Common myeloid progenitor, CD34-positive (primary cell): ENCODE results near the gene PSMA8.
"Not testable (repeated sequence)": the region's sequence is repeated elsewhere in the genome, so short reads cannot be mapped to it uniquely, and the experiment has no call there.

Source experiments
- CTCF ChIA-PET: fragments of 350-600 bp; sonication (Branson Sonifier 250); formaldehyde crosslinking; loops from one replicate; lab custom pipeline; 2021; ENCODE audit warnings: antibody characterized with exemption; lab: Charles Lee
- POLR2A ChIA-PET: fragments of 350-600 bp; sonication (Branson Sonifier 250); formaldehyde crosslinking; loops from one replicate; lab custom pipeline; 2021; ENCODE audit warnings: antibody characterized with exemption; lab: Charles Lee
- DNase-seq, 3 donors: peaks; one replicate each; pipeline versions ENCODE4 v3.0.0 to v3.0.0-alpha.2; 2013
- H3K27ac ChIP-seq, 2 experiments: 1 replicate in 1 of 2; 2 replicates in 1 of 2; pipeline ENCODE4 v1.7.0; 2013; ENCODE audit warnings: inconsistent platforms in 2 of 2, low read length in 2 of 2, mild to moderate bottlenecking in 2 of 2, low read depth in 1 of 2, moderate library complexity in 1 of 2; ENCODE audit not compliant: severe bottlenecking in 2 of 2, insufficient read depth in 1 of 2, poor library complexity in 1 of 2
- H3K27me3 ChIP-seq, 5 experiments: replicated peaks in 2 of 5; 1 replicate in 3 of 5; 2 replicates in 2 of 5; pipeline versions ENCODE4 v1.6.1 to v1.7.0; 2013; ENCODE audit warnings: low read length in 4 of 5, mild to moderate bottlenecking in 2 of 5, moderate library complexity in 2 of 5, inconsistent platforms in 1 of 5; ENCODE audit not compliant: insufficient read depth in 5 of 5, control insufficient read depth in 4 of 5
- H3K36me3 ChIP-seq, 4 experiments: 1 replicate in 2 of 4; 2 replicates in 2 of 4; pipeline versions ENCODE4 v1.6.1 to v1.7.0; 2013; ENCODE audit warnings: low read length in 3 of 4, control low read depth in 1 of 4, mild to moderate bottlenecking in 1 of 4; ENCODE audit not compliant: control insufficient read depth in 4 of 4, insufficient read depth in 4 of 4
- H3K4me1 ChIP-seq, 4 experiments: 1 replicate in 3 of 4; 2 replicates in 1 of 4; pipeline versions ENCODE4 v1.6.1 to v1.7.1; 2013; ENCODE audit warnings: low read length in 3 of 4, mild to moderate bottlenecking in 3 of 4, control low read depth in 1 of 4, inconsistent platforms in 1 of 4, moderate library complexity in 1 of 4; ENCODE audit not compliant: control insufficient read depth in 4 of 4, insufficient read depth in 4 of 4; ENCODE audit errors: control extremely low read depth in 1 of 4
- H3K4me3 ChIP-seq, 7 experiments: 1 replicate in 4 of 7; 2 replicates in 3 of 7; pipeline versions ENCODE4 v1.5.1 to v1.7.0; 2013; ENCODE audit warnings: mild to moderate bottlenecking in 7 of 7, low read length in 6 of 7, moderate library complexity in 6 of 7, inconsistent platforms in 2 of 7, low read depth in 2 of 7, control low read depth in 1 of 7; ENCODE audit not compliant: insufficient read depth in 4 of 7, control insufficient read depth in 1 of 7; ENCODE audit errors: extremely low read depth in 1 of 7
- H3K9me3 ChIP-seq, 5 experiments: 1 replicate in 4 of 5; 2 replicates in 1 of 5; pipeline versions ENCODE4 v1.6.1 to v1.7.1; 2013; ENCODE audit warnings: low read length in 4 of 5, mild to moderate bottlenecking in 2 of 5, inconsistent platforms in 1 of 5, low read depth in 1 of 5, moderate library complexity in 1 of 5; ENCODE audit not compliant: control insufficient read depth in 4 of 5, insufficient read depth in 2 of 5; ENCODE audit errors: control extremely low read depth in 1 of 5
- WGBS: methylation state at CpG from one replicate; pipeline ENCODE4 v1.1.5; 2013; ENCODE audit not compliant: insufficient coverage; 5-methylcytosine and 5-hydroxymethylcytosine counted together

PSMA8 gene

GRCh38 chr18:26190506-26190905 is 56.8 kb downstream of the PSMA8 start:
- Histone ChIP-seq H3K27ac (peak overlapping the region in 1 of 2 experiments; percentile 54), H3K4me1 (peaks cover 0 to 6% (median 3%) of the 10 kb centered on the region in 4 experiments), H3K4me3 (peak overlapping the region in 5 of 7 experiments; percentile 13 to 73 (median 40)), H3K27me3 (no peaks in the 10 kb centered on the region), H3K9me3 (peaks cover 0 to 2% (median 0%) of the 10 kb centered on the region in 5 experiments), H3K36me3 (no peaks in the 10 kb centered on the region)
- peak; percentile 34 to 77 (median 67) for DNase-seq
- WGBS, result 68% methylated on average over 5 of the region's 8 CpGs
- ChIA-PET POLR2A (interaction anchor here (0.9 kb wide), 1 partner anchor 8 kb away, joined by 3 read pairs; no protein-coding TSS in a partner anchor), CTCF (interaction anchor here (0.9 kb wide), 1 partner anchor 15 kb away, joined by 3 read pairs; no protein-coding TSS in a partner anchor)

DNA sequence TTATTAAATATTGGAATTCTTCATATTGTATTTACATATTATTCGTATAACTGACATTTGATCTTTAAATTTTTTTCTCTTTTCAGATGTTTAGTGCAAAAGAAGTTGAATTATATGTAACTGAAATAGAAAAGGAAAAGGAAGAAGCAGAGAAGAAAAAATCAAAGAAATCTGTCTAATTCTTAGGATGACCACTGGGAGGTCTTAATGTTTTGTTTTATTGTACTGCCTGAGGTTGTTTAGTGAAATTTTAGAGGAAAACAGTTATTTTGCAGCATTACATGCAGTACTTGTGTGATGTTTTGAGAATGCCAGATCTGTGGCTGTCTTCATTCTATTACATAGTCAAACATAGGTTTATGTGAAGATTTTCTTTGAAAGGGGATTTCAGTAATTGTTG is 58.6 kb downstream of the PSMA8 start:
- CTCF ChIA-PET, result no interaction called here
- no peaks in the 10 kb centered on the region for H3K36me3 ChIP-seq
- POLR2A ChIA-PET, result no interaction called here
- H3K9me3 ChIP-seq, result peaks cover 0 to 2% (median 0%) of the 10 kb centered on the region in 5 experiments
- H3K27me3 ChIP-seq, result no peaks in the 10 kb centered on the region
- H3K27ac ChIP-seq, result no peak overlapping the region
- H3K4me3 ChIP-seq, result no peak overlapping the region
- DNase-seq, result peak in 2 of 3 donors; percentile 6 to 13
- H3K4me1 ChIP-seq, result peaks cover 0 to 6% (median 3%) of the 10 kb centered on the region in 4 experiments
- WGBS, result no CpG with 5 or more reads among the region's 1 CpG

DNA sequence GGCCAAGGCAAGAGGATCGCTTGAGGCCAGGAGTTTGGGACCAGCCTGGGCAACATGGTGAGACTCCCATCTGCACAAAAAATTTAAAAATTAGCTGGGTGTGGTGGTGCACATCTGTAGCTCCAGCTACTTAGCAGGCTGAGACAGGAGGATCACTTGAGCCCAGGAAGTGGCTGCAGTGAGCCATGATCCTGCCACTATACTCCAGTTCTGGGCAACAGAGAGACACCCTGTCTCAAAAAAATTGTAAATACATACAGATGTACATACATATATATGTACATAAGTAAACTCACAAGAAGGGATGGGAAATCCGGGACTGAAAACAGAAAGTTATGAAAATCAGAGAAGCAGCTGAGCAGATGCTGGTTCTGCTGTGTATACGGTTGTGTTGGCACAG is 62.9 kb downstream of the PSMA8 start:
- H3K27ac ChIP-seq, result no peak overlapping the region
- H3K36me3 ChIP-seq, result no peaks in the 10 kb centered on the region
- H3K27me3 ChIP-seq, result no peaks in the 10 kb centered on the region
- no peak for DNase-seq
- no peaks in the 10 kb centered on the region for H3K4me1 ChIP-seq
- 100% methylated on average over 3 of the region's 3 CpGs for WGBS
- POLR2A ChIA-PET, result no interaction called here
- no peak overlapping the region for H3K4me3 ChIP-seq
- CTCF ChIA-PET, result no interaction called here
- H3K9me3 ChIP-seq, result no peaks in the 10 kb centered on the region

DNA sequence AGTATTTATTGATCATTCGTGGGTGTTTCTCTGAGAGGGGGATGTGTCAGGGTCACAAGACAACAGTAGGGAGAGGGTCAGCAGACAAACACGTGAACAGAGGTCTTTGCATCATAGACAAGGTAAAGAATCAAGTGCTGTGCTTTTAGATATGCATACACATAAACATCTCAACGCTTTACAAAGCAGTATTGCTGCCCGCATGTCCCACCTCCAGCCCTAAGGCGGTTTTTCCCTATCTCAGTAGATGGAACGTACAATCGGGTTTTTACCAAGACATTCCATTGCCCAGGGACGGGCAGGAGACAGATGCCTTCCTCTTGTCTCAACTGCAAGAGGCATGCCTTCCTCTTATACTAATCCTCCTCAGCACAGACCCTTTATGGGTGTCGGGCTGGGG is 68.3 kb downstream of the PSMA8 start:
- H3K27me3 ChIP-seq, CTCF ChIA-PET, DNase-seq, H3K4me3 ChIP-seq, H3K4me1 ChIP-seq, H3K27ac ChIP-seq, H3K36me3 ChIP-seq, H3K9me3 ChIP-seq, POLR2A ChIA-PET: not testable (repeated sequence)
- 100% methylated on average over 4 of the region's 9 CpGs for WGBS

DNA sequence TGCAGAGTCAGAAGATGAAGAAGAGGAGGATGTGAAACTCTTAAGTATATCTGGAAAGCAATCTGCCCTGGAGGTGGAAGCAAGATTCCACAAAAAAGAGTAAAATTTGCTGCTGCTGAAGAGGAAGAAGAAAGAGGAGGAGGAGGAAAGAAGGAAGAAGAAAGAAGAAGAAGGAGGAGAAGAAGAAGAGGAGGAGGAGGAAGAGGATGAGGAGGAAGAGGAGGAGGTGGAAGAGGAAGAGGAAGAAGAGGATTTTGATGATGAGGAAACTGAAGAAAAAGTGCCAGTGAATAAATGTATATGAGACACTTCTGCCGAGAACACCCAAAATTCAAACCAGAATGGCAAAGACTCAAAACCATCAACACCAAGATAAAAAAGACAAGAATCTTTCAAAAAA is 71.6 kb downstream of the PSMA8 start:
- H3K36me3 ChIP-seq, result no peaks in the 10 kb centered on the region
- POLR2A ChIA-PET, result no interaction called here
- no peaks in the 10 kb centered on the region for H3K27me3 ChIP-seq
- CTCF ChIA-PET, result no interaction called here
- no peaks in the 10 kb centered on the region for H3K9me3 ChIP-seq
- no peak for DNase-seq
- H3K4me3 ChIP-seq, result no peak overlapping the region
- no peaks in the 10 kb centered on the region for H3K4me1 ChIP-seq
- no peak overlapping the region for H3K27ac ChIP-seq
- no CpG with 5 or more reads among the region's 1 CpG for WGBS

DNA sequence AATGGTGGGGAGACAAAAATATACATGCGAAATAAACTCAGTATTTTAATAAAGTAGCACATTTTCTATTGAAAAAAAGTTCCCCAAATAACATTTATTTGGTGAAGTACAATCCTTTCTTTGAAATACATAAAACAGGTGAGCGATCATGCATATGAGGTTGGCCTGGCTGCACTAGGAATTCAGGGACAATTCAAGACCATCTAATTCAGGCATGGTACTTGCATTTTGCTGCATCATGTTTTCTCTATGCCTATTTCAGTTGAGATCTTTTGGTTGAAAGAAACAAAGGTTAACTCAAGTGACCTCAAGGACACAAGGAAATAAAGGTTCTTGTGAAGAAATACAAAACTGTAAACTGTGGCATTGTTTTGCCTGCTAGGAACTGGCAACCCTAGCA is 72.8 kb downstream of the PSMA8 start:
- POLR2A ChIA-PET, result no interaction called here
- CTCF ChIA-PET, result interaction anchor here (0.8 kb wide), 1 partner anchor 12 kb away, joined by 3 read pairs; no protein-coding TSS in a partner anchor
- H3K4me3 ChIP-seq, result no peak overlapping the region
- no peak overlapping the region for H3K27ac ChIP-seq
- no peaks in the 10 kb centered on the region for H3K9me3 ChIP-seq
- 100% methylated on average over 1 of the region's 2 CpGs for WGBS
- H3K27me3 ChIP-seq, result no peaks in the 10 kb centered on the region
- DNase-seq, result no peak
- H3K36me3 ChIP-seq, result no peaks in the 10 kb centered on the region
- H3K4me1 ChIP-seq, result no peaks in the 10 kb centered on the region

DNA sequence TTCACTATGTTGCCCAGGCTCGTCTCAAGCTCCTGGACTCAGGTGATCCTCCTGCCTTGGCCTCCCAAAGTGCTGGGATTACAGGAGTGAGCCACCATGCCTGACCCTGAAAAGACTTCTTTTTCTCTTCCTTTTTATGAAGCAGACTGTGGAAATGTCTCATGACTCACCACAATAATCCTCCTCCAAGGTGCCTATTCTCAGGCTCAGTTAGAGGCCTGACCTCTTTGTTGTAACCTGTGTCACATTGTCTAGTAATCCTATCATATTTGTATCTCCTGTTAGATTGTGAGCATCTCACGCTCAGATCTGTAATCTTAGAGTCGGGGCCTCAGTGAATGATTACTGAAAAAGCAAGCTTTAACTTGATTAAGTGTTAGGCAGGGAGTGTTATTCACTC is 74.3 kb downstream of the PSMA8 start:
- CTCF ChIA-PET, result no interaction called here
- WGBS, result 97% methylated on average over 3 of the region's 3 CpGs
- Histone ChIP-seq H3K9me3 (no peaks in the 10 kb centered on the region), H3K4me1 (no peaks in the 10 kb centered on the region), H3K4me3 (no peak overlapping the region), H3K27ac (no peak overlapping the region), H3K27me3 (no peaks in the 10 kb centered on the region), H3K36me3 (no peaks in the 10 kb centered on the region)
- POLR2A ChIA-PET, result no interaction called here
- DNase-seq, result no peak
